Left lobe of liver (tissue), 2 donors: ENCODE measurements around the gene WIF1. TPM values are rescaled to one million over a fixed set of nuclear protein-coding genes. Genes with fewer than 3 reads are reported as not detected.

Source experiments
- ATAC-seq: fragments of 200-7000 bp; cut with Tn5 transposase; one replicate; pipeline ENCODE4 v1.9.1; 2020; ENCODE audit warnings: mild to moderate bottlenecking, moderate library complexity
- DNase-seq: peaks from one replicate; pipeline ENCODE4 v3.0.0-alpha.2; 2020; ENCODE audit warnings: low spot score
- total RNA-seq: library from RNA; stranded (reverse); gene quantifications from one replicate; pipeline ENCODE4 v1.2.1, GENCODE V29; 2021
- donor health status: DM: no; HTN: no; CAD: no; lungs with moderate emphysema.
- donor health status: DM: no; HTN: yes; CAD: no.

The WIF1 gene, protein sequence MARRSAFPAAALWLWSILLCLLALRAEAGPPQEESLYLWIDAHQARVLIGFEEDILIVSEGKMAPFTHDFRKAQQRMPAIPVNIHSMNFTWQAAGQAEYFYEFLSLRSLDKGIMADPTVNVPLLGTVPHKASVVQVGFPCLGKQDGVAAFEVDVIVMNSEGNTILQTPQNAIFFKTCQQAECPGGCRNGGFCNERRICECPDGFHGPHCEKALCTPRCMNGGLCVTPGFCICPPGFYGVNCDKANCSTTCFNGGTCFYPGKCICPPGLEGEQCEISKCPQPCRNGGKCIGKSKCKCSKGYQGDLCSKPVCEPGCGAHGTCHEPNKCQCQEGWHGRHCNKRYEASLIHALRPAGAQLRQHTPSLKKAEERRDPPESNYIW
- 0.08 TPM for total RNA-seq

- ATAC-seq (peak; percentile 40), DNase-seq (no peak)
Observed at GRCh38 chr12:65121049-65121955, at the start of gene WIF1. Gene WIF1 (minus strand): TSS chr12:65121305. CDS start chr12:65121191, 114 bp downstream.

DNA sequence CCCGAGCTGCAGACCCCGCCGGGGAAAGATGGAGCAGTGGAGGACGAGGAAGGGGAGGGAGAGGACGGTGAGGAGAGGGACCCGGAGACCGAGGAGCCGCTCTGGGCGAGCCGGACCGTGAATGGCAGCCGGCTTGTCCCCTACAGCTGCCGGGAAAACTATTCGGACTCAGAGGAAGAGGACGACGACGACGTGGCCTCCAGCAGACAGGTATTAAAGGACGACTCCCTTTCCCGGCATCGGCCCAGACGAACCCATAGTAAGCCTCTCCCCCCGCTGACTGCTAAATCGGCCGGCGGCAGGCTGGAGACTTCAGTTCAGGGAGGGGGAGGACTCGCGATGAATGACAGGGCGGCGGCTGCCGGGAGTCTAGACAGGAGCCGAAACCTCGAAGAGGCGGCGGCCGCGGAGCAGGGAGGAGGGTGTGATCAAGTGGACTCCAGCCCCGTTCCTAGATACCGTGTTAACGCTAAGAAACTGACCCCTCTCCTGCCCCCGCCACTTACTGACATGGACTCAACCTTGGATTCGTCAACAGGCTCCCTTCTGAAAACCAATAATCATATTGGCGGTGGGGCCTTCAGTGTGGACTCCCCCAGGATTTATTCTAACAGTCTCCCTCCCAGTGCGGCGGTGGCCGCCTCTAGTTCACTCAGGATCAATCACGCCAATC lies 49.2 kb upstream of the WIF1 start:
- peak; percentile 67 for ATAC-seq

DNA sequence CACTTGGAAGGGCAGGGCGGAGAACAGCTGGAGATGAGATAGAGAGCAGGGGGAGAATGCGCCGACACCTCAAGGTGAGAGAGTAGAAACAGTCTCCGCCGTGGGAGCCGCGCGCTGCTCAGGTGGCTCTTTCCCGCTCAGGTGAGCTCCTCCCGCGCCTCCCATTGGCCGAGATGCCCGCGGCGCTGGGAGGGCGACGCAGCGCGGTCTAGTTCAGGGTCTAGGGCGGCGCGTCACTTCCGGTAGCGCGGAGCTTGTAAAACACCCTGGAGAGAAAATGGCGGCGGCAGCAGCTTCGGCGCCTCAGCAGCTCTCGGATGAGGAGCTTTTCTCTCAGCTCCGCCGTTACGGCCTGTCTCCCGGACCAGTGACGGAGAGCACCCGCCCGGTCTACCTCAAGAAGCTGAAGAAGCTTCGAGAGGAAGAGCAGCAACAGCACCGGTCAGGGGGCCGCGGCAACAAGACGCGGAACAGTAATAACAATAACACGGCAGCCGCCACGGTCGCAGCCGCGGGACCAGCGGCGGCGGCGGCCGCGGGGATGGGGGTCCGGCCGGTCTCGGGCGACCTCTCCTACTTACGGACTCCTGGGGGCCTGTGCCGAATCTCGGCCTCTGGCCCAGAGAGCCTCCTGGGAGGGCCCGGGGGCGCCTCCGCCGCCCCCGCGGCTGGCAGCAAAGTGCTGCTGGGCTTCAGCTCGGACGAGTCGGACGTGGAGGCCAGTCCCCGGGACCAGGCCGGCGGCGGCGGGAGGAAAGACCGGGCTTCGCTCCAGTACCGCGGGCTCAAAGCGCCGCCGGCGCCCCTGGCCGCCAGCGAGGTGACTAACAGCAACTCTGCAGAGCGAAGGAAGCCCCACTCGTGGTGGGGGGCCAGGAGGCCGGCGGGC lies 48.5 kb upstream of the WIF1 start, which contains the start of gene LEMD3:
LEMD3 (plus strand) TSS at position 264 of the 889 bp plus-strand sequence; CDS start at position 278, 14 bp downstream.
- DNase-seq, result peak; percentile 96
- peak; percentile 95 for ATAC-seq

More for the DNA sequence above, 49.2 kb upstream of the WIF1 start:
- DNase-seq, result peak; percentile 66

- DNase-seq, result no peak
- no peak for ATAC-seq
Observed at GRCh38 chr12:65168681-65169319, 47.7 kb upstream of the WIF1 start.

- ATAC-seq (no peak), DNase-seq (no peak)
Observed at GRCh38 chr12:65164774-65165173, 43.7 kb upstream of the WIF1 start.

- DNase-seq (no peak), ATAC-seq (no peak)
Observed at GRCh38 chr12:65164244-65164643, 43.1 kb upstream of the WIF1 start.

DNA sequence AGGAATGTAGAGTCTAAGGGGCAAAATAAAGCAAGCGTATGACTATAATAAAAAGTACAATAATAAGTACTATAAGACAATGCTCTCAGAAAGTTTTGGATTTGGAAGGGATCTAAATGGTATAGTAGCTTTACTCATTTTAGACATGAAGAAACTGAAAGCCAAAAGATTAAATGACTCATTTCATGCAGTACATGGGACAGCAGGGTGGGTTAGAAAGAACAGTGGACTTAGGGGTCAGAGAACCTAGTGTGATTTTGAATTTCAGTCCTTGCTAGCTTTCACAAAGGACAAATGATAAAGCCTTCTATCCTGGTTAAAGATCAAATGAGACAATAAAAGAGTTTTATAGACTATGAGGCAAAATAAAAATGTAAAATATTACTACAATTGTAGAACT lies 41.5 kb upstream of the WIF1 start:
- DNase-seq (no peak), ATAC-seq (no peak)

- DNase-seq (no peak), ATAC-seq (no peak)
Observed at GRCh38 chr12:65157091-65157490, 36.0 kb upstream of the WIF1 start.

- ATAC-seq (no peak), DNase-seq (no peak)
Observed at GRCh38 chr12:65156366-65156841, 35.3 kb upstream of the WIF1 start.

DNA sequence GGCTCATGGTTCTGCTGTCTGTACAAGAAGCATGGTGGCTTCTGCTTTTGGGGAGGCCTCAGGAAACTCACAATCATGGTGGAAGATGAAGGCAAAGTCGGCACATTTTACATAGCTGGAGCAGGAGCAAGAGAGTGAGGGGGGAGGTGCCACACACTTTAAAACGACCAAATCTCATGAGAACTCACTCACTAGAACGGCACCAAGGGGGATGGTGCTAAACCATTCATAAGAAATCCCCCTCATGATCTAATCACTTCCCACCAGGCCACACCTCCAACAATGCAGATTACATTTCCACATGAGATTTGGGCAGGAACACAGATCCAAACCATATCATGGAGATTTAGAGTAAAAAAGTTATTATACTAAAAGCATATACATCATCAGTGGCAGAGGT lies 34.7 kb upstream of the WIF1 start:
- DNase-seq (no peak), ATAC-seq (no peak)

- no peak for DNase-seq
- no peak for ATAC-seq
Observed at GRCh38 chr12:65152596-65152995, 31.5 kb upstream of the WIF1 start.

GRCh38 chr12:65152012-65152411 lies 30.9 kb upstream of the WIF1 start:
- DNase-seq (no peak), ATAC-seq (no peak)

DNA sequence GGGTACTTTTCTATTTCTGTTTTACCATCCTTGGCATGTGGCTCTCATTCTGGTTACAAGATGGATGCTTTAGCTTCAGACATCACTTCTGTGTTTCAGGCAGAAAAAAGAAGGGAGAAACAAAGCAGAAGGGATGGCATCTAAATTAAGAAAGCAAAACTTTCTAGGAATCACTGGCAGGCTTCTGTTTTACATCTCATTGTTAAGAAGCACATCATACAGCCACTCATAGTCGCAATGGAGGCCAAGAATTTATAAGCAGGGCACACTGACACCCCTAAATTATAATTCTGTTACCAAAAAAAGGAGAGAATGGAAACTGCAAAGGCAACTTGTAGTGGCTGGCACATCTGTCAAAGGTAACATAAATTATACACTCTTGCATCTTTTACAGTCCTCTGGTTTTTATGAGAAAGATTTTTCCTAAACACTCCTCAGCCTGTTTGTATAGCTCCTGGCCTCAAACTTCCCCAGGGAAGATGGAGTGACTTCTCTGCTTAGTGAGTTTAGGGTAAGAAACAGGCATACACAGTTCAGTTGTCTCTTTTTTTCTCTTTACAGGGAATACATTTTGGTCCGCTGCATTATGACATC lies 26.3 kb upstream of the WIF1 start:
- DNase-seq (no peak), ATAC-seq (no peak)

GRCh38 chr12:65140738-65141137 lies 19.6 kb upstream of the WIF1 start:
- DNase-seq, result no peak
- ATAC-seq, result no peak

GRCh38 chr12:65139389-65139788 lies 18.3 kb upstream of the WIF1 start:
- no peak for DNase-seq

GRCh38 chr12:65133879-65134278 lies 12.8 kb upstream of the WIF1 start:
- ATAC-seq, result no peak
- DNase-seq, result no peak

More at GRCh38 chr12:65139389-65139788, 18.3 kb upstream of the WIF1 start:
- no peak for ATAC-seq

- no peak for ATAC-seq
- DNase-seq, result no peak
Observed at GRCh38 chr12:65126482-65126881, 5.4 kb upstream of the WIF1 start.

- ATAC-seq (no peak), DNase-seq (no peak)
Observed at GRCh38 chr12:65125975-65126374, 4.9 kb upstream of the WIF1 start.

DNA sequence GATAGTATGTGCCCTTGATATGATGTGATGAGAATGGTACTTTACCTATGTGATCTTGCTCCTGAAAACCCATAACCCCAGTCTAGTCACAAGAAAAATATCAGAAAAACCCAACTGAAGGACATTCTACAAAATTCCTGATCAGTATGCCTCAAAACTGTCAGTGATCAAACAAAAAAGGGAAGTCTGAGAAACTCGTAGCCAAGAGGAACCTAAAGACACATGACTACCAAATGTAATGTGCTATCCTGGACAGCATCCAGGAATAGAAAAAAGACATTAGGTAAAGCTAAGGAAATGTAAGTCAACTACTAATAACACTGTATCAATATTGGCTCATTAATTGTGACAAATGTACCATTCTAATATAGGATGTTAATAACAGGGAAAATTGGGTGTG lies 4.1 kb upstream of the WIF1 start:
- DNase-seq (no peak), ATAC-seq (no peak)
